Breast epithelium (tissue), 3 donors: ENCODE measurements around the gene TMEM273.

ENCODE experiments used
- POLR2A ChIP-seq: fragments of 450-650 bp; IDR thresholded peaks from one replicate; pipeline ENCODE4 v1.6.1; 2016; ENCODE audit warnings: antibody characterized with exemption, mild to moderate bottlenecking, moderate library complexity
- POLR2AphosphoS5 ChIP-seq, 3 donors: sonication (generic); formaldehyde crosslinking; IDR thresholded peaks; one replicate each; pipeline ENCODE4 v1.6.1; 2017; ENCODE audit warnings: antibody characterized with exemption in 3 of 3
- TF ChIP-seq, protein P1 (sequence below), 3 donors: fragments of 450-650 bp; IDR thresholded peaks; one replicate each; pipeline ENCODE4 v1.5.1; 2016 to 2017; ENCODE audit warnings: antibody characterized with exemption in 3 of 3, mild to moderate bottlenecking in 3 of 3, moderate library complexity in 3 of 3

DNA sequence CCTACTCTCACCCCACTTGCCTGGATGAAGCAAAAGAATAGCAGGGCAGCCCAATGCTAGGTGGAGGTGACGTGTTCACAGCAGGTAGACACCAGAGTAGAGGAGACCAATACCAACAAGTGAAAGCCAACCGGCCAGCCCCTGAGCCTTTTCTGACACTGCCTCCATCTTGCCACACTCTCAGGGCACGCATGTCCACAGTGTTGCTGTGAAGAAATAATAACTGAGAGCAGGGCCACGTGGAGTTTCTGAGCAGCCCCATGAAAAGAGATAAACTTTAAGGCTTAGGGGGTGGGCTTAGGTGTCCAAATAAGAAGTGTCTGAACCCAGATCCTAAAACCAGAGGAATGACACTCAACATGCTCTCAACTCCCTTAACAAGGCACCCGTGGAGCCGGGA lies 9.0 kb upstream of the TMEM273 start:
- TF ChIP-seq, protein P1, sequence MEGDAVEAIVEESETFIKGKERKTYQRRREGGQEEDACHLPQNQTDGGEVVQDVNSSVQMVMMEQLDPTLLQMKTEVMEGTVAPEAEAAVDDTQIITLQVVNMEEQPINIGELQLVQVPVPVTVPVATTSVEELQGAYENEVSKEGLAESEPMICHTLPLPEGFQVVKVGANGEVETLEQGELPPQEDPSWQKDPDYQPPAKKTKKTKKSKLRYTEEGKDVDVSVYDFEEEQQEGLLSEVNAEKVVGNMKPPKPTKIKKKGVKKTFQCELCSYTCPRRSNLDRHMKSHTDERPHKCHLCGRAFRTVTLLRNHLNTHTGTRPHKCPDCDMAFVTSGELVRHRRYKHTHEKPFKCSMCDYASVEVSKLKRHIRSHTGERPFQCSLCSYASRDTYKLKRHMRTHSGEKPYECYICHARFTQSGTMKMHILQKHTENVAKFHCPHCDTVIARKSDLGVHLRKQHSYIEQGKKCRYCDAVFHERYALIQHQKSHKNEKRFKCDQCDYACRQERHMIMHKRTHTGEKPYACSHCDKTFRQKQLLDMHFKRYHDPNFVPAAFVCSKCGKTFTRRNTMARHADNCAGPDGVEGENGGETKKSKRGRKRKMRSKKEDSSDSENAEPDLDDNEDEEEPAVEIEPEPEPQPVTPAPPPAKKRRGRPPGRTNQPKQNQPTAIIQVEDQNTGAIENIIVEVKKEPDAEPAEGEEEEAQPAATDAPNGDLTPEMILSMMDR (IDR thresholded peaks at IDR 0.05), result no peak
- no peak for TF ChIP-seq POLR2A
- no peak for TF ChIP-seq POLR2AphosphoS5 (IDR thresholded peaks at IDR 0.05)
